Prostate gland (tissue), 2 donors: ENCODE measurements around the gene PYGO1.

Source experiments
- POLR2A ChIP-seq: fragments of 450-650 bp; IDR thresholded peaks from one replicate; pipeline ENCODE4 v1.6.1; 2016; ENCODE audit warnings: antibody characterized with exemption, mild to moderate bottlenecking
- POLR2AphosphoS5 ChIP-seq: sonication (generic); formaldehyde crosslinking; IDR thresholded peaks from one replicate; pipeline ENCODE4 v1.6.1; 2017; ENCODE audit warnings: antibody characterized with exemption
- TF ChIP-seq, protein P1 (sequence below), 4 experiments: fragments of 200-600 bp in 2 of 4; fragments of 450-650 bp in 2 of 4; sonication (generic) in 2 of 4; IDR thresholded peaks; 1 replicate in 3 of 4; 2 replicates in 1 of 4; pipeline ENCODE4 v1.5.1; 2016 to 2019; ENCODE audit warnings: antibody characterized with exemption in 4 of 4, mild to moderate bottlenecking in 2 of 4, moderate library complexity in 2 of 4

DNA sequence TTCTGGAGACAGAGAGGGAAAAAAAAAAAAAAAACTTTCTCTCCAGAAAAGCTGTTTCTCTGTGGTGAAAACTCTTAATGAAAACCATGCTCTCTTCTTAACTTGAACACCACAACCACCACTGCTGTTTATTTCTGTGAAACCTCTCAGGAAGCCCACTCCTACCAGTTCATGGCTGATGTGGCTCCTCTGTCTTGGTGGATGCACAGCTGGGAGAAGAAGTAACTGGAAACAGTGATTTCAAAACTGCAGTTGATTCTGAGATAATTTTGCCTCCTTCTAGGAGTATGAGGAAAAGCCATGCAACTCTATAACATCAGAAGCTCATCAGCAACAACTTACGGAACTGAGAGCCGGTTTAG lies 40.2 kb upstream of the PYGO1 start:
- no peak for TF ChIP-seq POLR2A
- TF ChIP-seq, protein P1, sequence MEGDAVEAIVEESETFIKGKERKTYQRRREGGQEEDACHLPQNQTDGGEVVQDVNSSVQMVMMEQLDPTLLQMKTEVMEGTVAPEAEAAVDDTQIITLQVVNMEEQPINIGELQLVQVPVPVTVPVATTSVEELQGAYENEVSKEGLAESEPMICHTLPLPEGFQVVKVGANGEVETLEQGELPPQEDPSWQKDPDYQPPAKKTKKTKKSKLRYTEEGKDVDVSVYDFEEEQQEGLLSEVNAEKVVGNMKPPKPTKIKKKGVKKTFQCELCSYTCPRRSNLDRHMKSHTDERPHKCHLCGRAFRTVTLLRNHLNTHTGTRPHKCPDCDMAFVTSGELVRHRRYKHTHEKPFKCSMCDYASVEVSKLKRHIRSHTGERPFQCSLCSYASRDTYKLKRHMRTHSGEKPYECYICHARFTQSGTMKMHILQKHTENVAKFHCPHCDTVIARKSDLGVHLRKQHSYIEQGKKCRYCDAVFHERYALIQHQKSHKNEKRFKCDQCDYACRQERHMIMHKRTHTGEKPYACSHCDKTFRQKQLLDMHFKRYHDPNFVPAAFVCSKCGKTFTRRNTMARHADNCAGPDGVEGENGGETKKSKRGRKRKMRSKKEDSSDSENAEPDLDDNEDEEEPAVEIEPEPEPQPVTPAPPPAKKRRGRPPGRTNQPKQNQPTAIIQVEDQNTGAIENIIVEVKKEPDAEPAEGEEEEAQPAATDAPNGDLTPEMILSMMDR (IDR thresholded peaks at IDR 0.05) = no peak
- no peak for TF ChIP-seq POLR2AphosphoS5
